WERI-Rb-1 (cell line): ENCODE data around the gene ANKRD6.

Experiments
- DNase-seq: peaks from one replicate; pipeline ENCODE4 v3.0.0-alpha.2; 2020
- H3K27ac ChIP-seq: fragments of 250-450 bp; sonication (Bioruptor Pico); 2 replicates; pipeline ENCODE4 v1.5.1; 2020; ENCODE audit warnings: mild to moderate bottlenecking, moderate library complexity
- H3K27me3 ChIP-seq: fragments of 250-450 bp; sonication (Bioruptor Pico); 2 replicates; pipeline ENCODE4 v1.5.1; 2021; ENCODE audit warnings: mild to moderate bottlenecking, low read depth, moderate library complexity; ENCODE audit not compliant: insufficient read depth, severe bottlenecking
- H3K36me3 ChIP-seq: fragments of 250-450 bp; sonication (Bioruptor Pico); 2 replicates; pipeline ENCODE4 v1.5.1; 2020; ENCODE audit warnings: mild to moderate bottlenecking, moderate library complexity
- H3K4me3 ChIP-seq: 2 replicates; pipeline ENCODE4 v1.5.1; 2011; ENCODE audit warnings: low read depth, mild to moderate bottlenecking, control low read depth, low read length
- H3K9me3 ChIP-seq: fragments of 250-450 bp; sonication (Bioruptor Pico); 2 replicates; pipeline ENCODE4 v1.5.1; 2021; ENCODE audit warnings: mild to moderate bottlenecking, moderate library complexity; ENCODE audit not compliant: severe bottlenecking
- TF ChIP-seq, protein P1 (sequence below): IDR thresholded peaks from 2 replicates; pipeline ENCODE4 v1.5.1; 2011; ENCODE audit warnings: low read depth, mild to moderate bottlenecking, control low read depth, inconsistent platforms, low read length

The ANKRD6 gene

DNA sequence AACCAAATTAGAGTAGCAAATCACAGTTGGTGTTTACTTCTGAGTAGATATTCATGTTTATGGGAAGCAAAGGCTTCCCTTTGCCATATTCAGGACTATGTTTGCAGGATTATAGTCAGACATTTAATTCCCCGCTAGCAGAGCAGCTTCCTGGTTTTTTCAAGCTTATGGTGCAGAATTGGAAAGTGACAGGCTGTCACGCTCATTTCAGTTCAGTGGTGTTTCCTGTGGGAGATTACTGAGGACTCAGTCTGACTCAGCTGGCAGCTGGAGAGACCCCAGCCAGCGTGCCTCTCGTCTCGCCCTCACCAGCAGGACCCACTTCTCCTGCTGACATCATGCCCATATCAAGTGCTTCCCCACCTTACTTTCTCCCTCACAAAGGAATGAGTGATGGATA lies 120.5 kb downstream of the ANKRD6 start:
- DNase-seq, result peak; percentile 47
- Histone ChIP-seq H3K27ac (no peak overlapping the region), H3K4me3 (no peak overlapping the region), H3K9me3 (no peaks in the 10 kb centered on the region), H3K36me3 (no peaks in the 10 kb centered on the region), H3K27me3 (no peaks in the 10 kb centered on the region)
- TF ChIP-seq, protein P1, sequence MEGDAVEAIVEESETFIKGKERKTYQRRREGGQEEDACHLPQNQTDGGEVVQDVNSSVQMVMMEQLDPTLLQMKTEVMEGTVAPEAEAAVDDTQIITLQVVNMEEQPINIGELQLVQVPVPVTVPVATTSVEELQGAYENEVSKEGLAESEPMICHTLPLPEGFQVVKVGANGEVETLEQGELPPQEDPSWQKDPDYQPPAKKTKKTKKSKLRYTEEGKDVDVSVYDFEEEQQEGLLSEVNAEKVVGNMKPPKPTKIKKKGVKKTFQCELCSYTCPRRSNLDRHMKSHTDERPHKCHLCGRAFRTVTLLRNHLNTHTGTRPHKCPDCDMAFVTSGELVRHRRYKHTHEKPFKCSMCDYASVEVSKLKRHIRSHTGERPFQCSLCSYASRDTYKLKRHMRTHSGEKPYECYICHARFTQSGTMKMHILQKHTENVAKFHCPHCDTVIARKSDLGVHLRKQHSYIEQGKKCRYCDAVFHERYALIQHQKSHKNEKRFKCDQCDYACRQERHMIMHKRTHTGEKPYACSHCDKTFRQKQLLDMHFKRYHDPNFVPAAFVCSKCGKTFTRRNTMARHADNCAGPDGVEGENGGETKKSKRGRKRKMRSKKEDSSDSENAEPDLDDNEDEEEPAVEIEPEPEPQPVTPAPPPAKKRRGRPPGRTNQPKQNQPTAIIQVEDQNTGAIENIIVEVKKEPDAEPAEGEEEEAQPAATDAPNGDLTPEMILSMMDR, result no peak

DNA sequence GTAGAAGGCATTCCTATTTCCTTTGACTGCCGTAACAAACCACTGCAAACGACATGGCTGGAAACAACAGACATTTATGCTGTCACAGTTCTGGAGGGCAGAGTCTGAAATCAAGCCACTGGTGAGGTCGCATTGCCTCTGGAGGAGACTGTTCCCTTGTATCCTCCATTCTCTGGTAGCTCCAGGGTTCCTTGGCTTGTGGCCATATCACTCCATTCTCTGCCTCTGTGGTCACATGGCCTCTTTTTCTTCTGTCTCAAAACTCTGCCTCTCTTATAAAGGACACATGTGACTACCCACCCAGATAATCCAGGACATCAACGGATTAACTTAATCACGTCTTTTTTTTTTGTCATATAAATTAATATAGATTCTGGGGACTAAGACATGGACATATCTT lies 121.2 kb downstream of the ANKRD6 start:
- TF ChIP-seq, protein P1, result no peak
- H3K27ac ChIP-seq, result no peak overlapping the region
- H3K36me3 ChIP-seq, result no peaks in the 10 kb centered on the region
- no peak for DNase-seq
- H3K9me3 ChIP-seq, result no peaks in the 10 kb centered on the region
- H3K27me3 ChIP-seq, result no peaks in the 10 kb centered on the region
- no peak overlapping the region for H3K4me3 ChIP-seq

DNA sequence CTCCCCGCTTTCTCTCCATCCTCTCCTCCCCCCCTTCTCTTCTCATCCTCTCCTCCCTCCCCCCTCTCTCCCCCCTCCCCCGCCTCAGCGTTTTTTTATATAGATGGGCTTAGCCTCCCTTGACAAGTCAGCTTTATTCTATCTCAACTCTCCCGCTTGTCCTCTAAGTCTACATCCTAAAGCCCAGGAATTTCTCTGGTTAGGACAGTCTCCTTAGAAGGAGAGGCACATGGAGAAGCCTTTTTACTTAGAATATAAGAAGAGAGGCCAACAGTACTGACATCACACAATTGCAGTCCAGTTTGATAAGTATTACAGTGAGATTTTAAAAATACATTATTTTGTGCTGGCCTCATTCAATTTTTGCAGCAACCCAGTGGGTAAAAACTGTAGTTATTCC lies 122.1 kb downstream of the ANKRD6 start:
- Histone ChIP-seq H3K27me3 (no peaks in the 10 kb centered on the region), H3K27ac (no peak overlapping the region), H3K4me3 (no peak overlapping the region), H3K36me3 (no peaks in the 10 kb centered on the region), H3K9me3 (no peaks in the 10 kb centered on the region)
- TF ChIP-seq, protein P1, result no peak
- DNase-seq, result no peak

DNA sequence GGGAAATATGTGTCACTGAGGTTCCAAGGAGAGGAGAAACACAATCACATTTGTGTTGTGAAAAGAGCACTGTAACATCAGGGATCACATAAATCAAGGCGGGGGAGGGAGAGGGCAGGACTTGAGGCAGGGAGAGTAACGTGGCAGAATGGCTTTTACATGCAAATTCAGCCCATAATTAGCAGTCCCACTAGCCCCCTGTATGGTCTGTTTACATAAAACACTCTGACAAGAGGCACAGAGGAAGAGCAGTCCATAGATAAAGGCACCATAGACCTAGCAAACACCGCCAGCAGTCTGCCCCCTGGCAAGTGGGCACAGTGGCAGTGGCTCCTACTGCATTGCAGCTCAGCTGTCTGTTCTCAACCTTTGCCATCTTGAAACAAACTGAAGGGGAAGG lies 122.9 kb downstream of the ANKRD6 start:
- no peak overlapping the region for H3K27ac ChIP-seq
- TF ChIP-seq, protein P1, result no peak
- H3K4me3 ChIP-seq, result no peak overlapping the region
- no peaks in the 10 kb centered on the region for H3K9me3 ChIP-seq
- H3K36me3 ChIP-seq, result no peaks in the 10 kb centered on the region
- no peaks in the 10 kb centered on the region for H3K27me3 ChIP-seq
- no peak for DNase-seq

DNA sequence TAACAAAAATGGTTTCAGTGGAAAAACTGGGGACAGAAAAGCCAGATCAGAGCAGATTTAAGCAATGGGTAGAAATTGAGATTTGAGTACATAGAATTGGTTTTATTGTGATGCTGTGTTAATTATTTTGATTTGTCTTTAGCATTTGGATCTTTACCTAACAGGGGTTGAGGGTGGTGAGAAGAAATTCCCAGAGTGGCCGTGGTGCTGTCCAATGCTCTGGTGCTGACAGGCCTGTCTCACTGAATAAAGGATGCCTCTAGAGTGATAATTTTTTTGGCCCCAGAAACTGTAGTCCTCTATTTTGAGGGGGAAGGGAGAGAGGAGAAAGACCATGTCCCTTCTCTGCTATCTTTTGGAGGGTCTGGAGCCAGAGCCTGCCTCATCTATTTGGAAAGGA lies 126.5 kb downstream of the ANKRD6 start:
- Histone ChIP-seq H3K27me3 (no peaks in the 10 kb centered on the region), H3K36me3 (no peaks in the 10 kb centered on the region), H3K27ac (no peak overlapping the region), H3K9me3 (no peaks in the 10 kb centered on the region), H3K4me3 (no peak overlapping the region)
- TF ChIP-seq, protein P1, result no peak
- no peak for DNase-seq
